ENCODE results near the gene L3MBTL4. TPM values are rescaled to one million over a fixed set of nuclear protein-coding genes. Genes with fewer than 3 reads are reported as not detected.
A peak's percentile ranks its signal among the peaks of the same experiment; 100 is the strongest.

The L3MBTL4 gene
- total and polyA plus RNA-seq, 3 experiments from 2014 or later: 0.07 to 0.18 (median 0.13) TPM

- no peaks in the 10 kb centered on the region for H3K4me1 Mint-ChIP-seq
- Histone ChIP-seq H3K27ac (ENCODE audit: low read depth, low read length) (no peak overlapping the region), H3K9me3 (ENCODE audit: low read length) (no peaks in the 10 kb centered on the region), H3K4me1 (ENCODE audit: insufficient read depth, low read length) (no peaks in the 10 kb centered on the region), H3K4me3 (ENCODE audit: low read length) (no peak overlapping the region), H3K27me3 (ENCODE audit: insufficient read depth, low read length, poor library complexity, severe bottlenecking) (no peaks in the 10 kb centered on the region), H3K36me3 (ENCODE audit: insufficient read depth, low read length) (no peaks in the 10 kb centered on the region)
- CTCF ChIA-PET: no interaction called here
- H3K36me3 Mint-ChIP-seq: no peaks in the 10 kb centered on the region
- H3K9me3 Mint-ChIP-seq: peaks cover 0 to 6% (median 0%) of the 10 kb centered on the region in 5 donors
- H3K4me3 Mint-ChIP-seq: no peak overlapping the region
- no peak overlapping the region for H3K27ac Mint-ChIP-seq
- no peak for DNase-seq
- POLR2A ChIA-PET: no interaction called here
- no peaks in the 10 kb centered on the region for H3K27me3 Mint-ChIP-seq
These were observed 166.7 kb downstream of the L3MBTL4 start for GRCh38 chr18:6248017-6248416.

GRCh38 chr18:6242004-6242403 lies 172.7 kb downstream of the L3MBTL4 start:
- Histone ChIP-seq H3K4me1 (ENCODE audit: insufficient read depth, low read length) (no peaks in the 10 kb centered on the region), H3K27me3 (ENCODE audit: insufficient read depth, low read length, poor library complexity, severe bottlenecking) (no peaks in the 10 kb centered on the region), H3K27ac (ENCODE audit: low read depth, low read length) (no peak overlapping the region), H3K36me3 (ENCODE audit: insufficient read depth, low read length) (no peaks in the 10 kb centered on the region), H3K9me3 (ENCODE audit: low read length) (no peaks in the 10 kb centered on the region), H3K4me3 (ENCODE audit: low read length) (no peak overlapping the region)
- ChIA-PET POLR2A (no interaction called here), CTCF (no interaction called here)
- Mint-ChIP-seq H3K4me3 (no peak overlapping the region), H3K27me3 (no peaks in the 10 kb centered on the region), H3K27ac (no peak overlapping the region), H3K9me3 (peaks cover 2 to 8% (median 4%) of the 10 kb centered on the region in 5 donors), H3K36me3 (no peaks in the 10 kb centered on the region), H3K4me1 (no peaks in the 10 kb centered on the region)
- no peak for DNase-seq

- Histone ChIP-seq H3K4me1 (ENCODE audit: insufficient read depth, low read length) (no peaks in the 10 kb centered on the region), H3K27ac (ENCODE audit: low read depth, low read length) (no peak overlapping the region), H3K27me3 (ENCODE audit: insufficient read depth, low read length, poor library complexity, severe bottlenecking) (no peaks in the 10 kb centered on the region), H3K4me3 (ENCODE audit: low read length) (no peak overlapping the region), H3K9me3 (ENCODE audit: low read length) (no peaks in the 10 kb centered on the region), H3K36me3 (ENCODE audit: insufficient read depth, low read length) (no peaks in the 10 kb centered on the region)
- Mint-ChIP-seq H3K4me1 (no peaks in the 10 kb centered on the region), H3K27ac (no peak overlapping the region), H3K27me3 (no peaks in the 10 kb centered on the region), H3K9me3 (peaks cover 2 to 13% (median 10%) of the 10 kb centered on the region in 5 donors), H3K4me3 (no peak overlapping the region), H3K36me3 (no peaks in the 10 kb centered on the region)
- DNase-seq: no peak
- ChIA-PET CTCF (no interaction called here), POLR2A (no interaction called here)
These were observed 175.0 kb downstream of the L3MBTL4 start for GRCh38 chr18:6239716-6240115.

- ChIA-PET CTCF (no interaction called here), POLR2A (no interaction called here)
- H3K4me3 Mint-ChIP-seq: no peak overlapping the region
- H3K27ac ChIP-seq (ENCODE audit: low read depth, low read length): no peak overlapping the region
- no peaks in the 10 kb centered on the region for H3K9me3 ChIP-seq (ENCODE audit: low read length)
- DNase-seq: no peak
- no peaks in the 10 kb centered on the region for H3K27me3 Mint-ChIP-seq
- H3K4me3 ChIP-seq (ENCODE audit: low read length): no peak overlapping the region
- no peak overlapping the region for H3K27ac Mint-ChIP-seq
- no peaks in the 10 kb centered on the region for H3K36me3 Mint-ChIP-seq
- H3K4me1 ChIP-seq (ENCODE audit: insufficient read depth, low read length): no peaks in the 10 kb centered on the region
- peaks cover 4 to 13% (median 8%) of the 10 kb centered on the region in 5 donors for H3K9me3 Mint-ChIP-seq
- no peaks in the 10 kb centered on the region for H3K36me3 ChIP-seq (ENCODE audit: insufficient read depth, low read length)
- no peaks in the 10 kb centered on the region for H3K4me1 Mint-ChIP-seq
- H3K27me3 ChIP-seq (ENCODE audit: insufficient read depth, low read length, poor library complexity, severe bottlenecking): no peaks in the 10 kb centered on the region
These were observed 178.5 kb downstream of the L3MBTL4 start for GRCh38 chr18:6236258-6236657.

GRCh38 chr18:6222271-6222670 lies 192.4 kb downstream of the L3MBTL4 start:
- Mint-ChIP-seq H3K4me3 (no peak overlapping the region), H3K36me3 (peaks cover 0 to 2% (median 0%) of the 10 kb centered on the region in 3 donors), H3K4me1 (no peaks in the 10 kb centered on the region), H3K27ac (no peak overlapping the region), H3K27me3 (no peaks in the 10 kb centered on the region), H3K9me3 (peaks cover 5 to 20% (median 15%) of the 10 kb centered on the region in 5 donors)
- Histone ChIP-seq H3K4me1 (ENCODE audit: insufficient read depth, low read length) (no peaks in the 10 kb centered on the region), H3K4me3 (ENCODE audit: low read length) (no peak overlapping the region), H3K27ac (ENCODE audit: low read depth, low read length) (no peak overlapping the region), H3K9me3 (ENCODE audit: low read length) (no peaks in the 10 kb centered on the region), H3K36me3 (ENCODE audit: insufficient read depth, low read length) (no peaks in the 10 kb centered on the region), H3K27me3 (ENCODE audit: insufficient read depth, low read length, poor library complexity, severe bottlenecking) (no peaks in the 10 kb centered on the region)
- DNase-seq: no peak
- ChIA-PET POLR2A (no interaction called here), CTCF (no interaction called here)

DNA sequence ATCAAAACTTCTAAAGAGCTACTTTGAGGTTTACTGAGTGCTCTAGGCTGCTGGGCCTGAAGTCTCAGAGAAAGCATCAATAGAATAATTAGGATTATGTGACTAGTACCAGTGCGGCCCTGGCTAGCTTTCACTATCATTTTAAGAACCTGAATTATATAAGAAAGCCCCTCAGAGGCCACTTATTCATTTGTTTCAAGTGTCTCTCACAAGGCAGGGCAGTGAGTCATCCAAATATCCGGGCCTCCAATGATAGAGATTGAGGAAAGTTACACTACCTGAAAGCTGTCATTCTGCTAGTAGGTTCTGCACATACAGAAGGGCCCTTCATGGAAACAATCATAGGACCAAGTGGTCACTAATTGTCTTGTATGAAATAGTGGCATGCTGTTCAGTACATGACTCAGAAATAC lies 193.1 kb downstream of the L3MBTL4 start:
- Histone ChIP-seq H3K9me3 (ENCODE audit: low read length) (no peaks in the 10 kb centered on the region), H3K27me3 (ENCODE audit: insufficient read depth, low read length, poor library complexity, severe bottlenecking) (no peaks in the 10 kb centered on the region), H3K36me3 (ENCODE audit: insufficient read depth, low read length) (no peaks in the 10 kb centered on the region), H3K4me3 (ENCODE audit: low read length) (no peak overlapping the region), H3K4me1 (ENCODE audit: insufficient read depth, low read length) (no peaks in the 10 kb centered on the region), H3K27ac (ENCODE audit: low read depth, low read length) (no peak overlapping the region)
- POLR2A ChIA-PET: no interaction called here
- Mint-ChIP-seq H3K27me3 (no peaks in the 10 kb centered on the region), H3K4me1 (no peaks in the 10 kb centered on the region), H3K4me3 (no peak overlapping the region), H3K9me3 (peaks cover 5 to 19% (median 15%) of the 10 kb centered on the region in 5 donors), H3K27ac (no peak overlapping the region), H3K36me3 (peaks cover 0 to 2% (median 0%) of the 10 kb centered on the region in 3 donors)
- CTCF ChIA-PET: no interaction called here
- DNase-seq: no peak

DNA sequence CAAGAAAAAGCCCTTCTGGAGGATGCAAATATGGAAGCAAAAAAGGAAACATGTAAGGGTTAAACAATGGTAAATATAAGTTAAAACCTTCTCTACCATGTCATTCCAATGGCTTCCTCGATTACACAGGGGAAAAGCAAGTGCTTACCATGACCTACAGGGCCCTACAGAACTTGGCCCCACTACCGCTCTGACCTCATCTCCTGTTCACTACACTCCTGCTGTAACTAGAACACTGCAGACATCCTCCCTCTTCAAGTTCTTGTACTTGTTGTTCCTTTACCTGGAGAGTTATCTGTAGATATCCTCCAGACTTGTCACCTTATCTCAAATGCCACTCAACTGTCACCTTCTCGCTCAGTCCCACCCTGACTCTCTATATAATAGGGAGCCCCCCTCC lies 194.6 kb downstream of the L3MBTL4 start:
- Histone ChIP-seq H3K4me1 (ENCODE audit: insufficient read depth, low read length) (no peaks in the 10 kb centered on the region), H3K27ac (ENCODE audit: low read depth, low read length) (no peak overlapping the region), H3K4me3 (ENCODE audit: low read length) (no peak overlapping the region), H3K27me3 (ENCODE audit: insufficient read depth, low read length, poor library complexity, severe bottlenecking) (no peaks in the 10 kb centered on the region), H3K36me3 (ENCODE audit: insufficient read depth, low read length) (no peaks in the 10 kb centered on the region), H3K9me3 (ENCODE audit: low read length) (no peaks in the 10 kb centered on the region)
- H3K27ac Mint-ChIP-seq: no peak overlapping the region
- POLR2A ChIA-PET: no interaction called here
- DNase-seq: no peak
- no peaks in the 10 kb centered on the region for H3K4me1 Mint-ChIP-seq
- H3K36me3 Mint-ChIP-seq: peaks cover 0 to 2% (median 0%) of the 10 kb centered on the region in 3 donors
- no peaks in the 10 kb centered on the region for H3K27me3 Mint-ChIP-seq
- CTCF ChIA-PET: no interaction called here
- peak overlapping the region in 1 of 7 donors; percentile 15 for H3K4me3 Mint-ChIP-seq
- H3K9me3 Mint-ChIP-seq: peaks cover 5 to 15% (median 10%) of the 10 kb centered on the region in 5 donors

DNA sequence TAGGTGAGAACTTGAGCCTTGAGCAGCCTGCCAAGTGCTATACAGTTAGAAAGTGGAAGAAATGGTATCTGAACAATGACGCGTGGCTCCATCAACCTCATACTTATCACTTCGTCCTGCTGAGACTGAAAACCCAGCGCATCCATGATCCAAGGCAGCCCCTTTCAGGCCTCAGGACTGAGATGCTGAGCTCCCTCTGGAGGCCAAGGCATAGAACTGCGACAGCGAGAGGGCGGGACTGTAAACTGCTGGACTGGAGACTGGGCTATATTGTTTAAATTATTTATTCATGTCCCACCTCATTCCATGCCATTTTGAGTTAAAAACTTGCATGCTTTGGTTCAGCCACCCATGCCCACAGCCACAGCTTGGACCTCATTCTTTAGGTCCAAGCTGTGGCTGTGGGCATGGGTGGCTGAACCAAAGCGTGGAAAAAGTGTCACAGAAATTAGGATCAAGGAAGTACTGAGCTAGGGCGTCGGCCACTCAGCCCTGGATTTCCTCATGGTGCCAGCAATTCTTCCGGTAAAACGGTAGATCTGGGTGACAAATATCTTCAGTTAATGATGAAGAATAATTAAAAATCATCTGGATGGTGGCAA lies 195.5 kb downstream of the L3MBTL4 start:
- H3K27ac ChIP-seq (ENCODE audit: low read depth, low read length): no peak overlapping the region
- no peaks in the 10 kb centered on the region for H3K36me3 ChIP-seq (ENCODE audit: insufficient read depth, low read length)
- H3K9me3 Mint-ChIP-seq: peaks cover 2 to 8% (median 6%) of the 10 kb centered on the region in 5 donors
- no peaks in the 10 kb centered on the region for H3K27me3 Mint-ChIP-seq
- H3K9me3 ChIP-seq (ENCODE audit: low read length): no peaks in the 10 kb centered on the region
- H3K4me3 ChIP-seq (ENCODE audit: low read length): no peak overlapping the region
- H3K4me1 ChIP-seq (ENCODE audit: insufficient read depth, low read length): no peaks in the 10 kb centered on the region
- H3K27me3 ChIP-seq (ENCODE audit: insufficient read depth, low read length, poor library complexity, severe bottlenecking): no peaks in the 10 kb centered on the region
- H3K27ac Mint-ChIP-seq: no peak overlapping the region
- ChIA-PET CTCF (no interaction called here), POLR2A (no interaction called here)
- no peak overlapping the region for H3K4me3 Mint-ChIP-seq
- DNase-seq: no peak
- H3K36me3 Mint-ChIP-seq: peaks cover 0 to 2% (median 0%) of the 10 kb centered on the region in 3 donors
- no peaks in the 10 kb centered on the region for H3K4me1 Mint-ChIP-seq

Measured in CD8-positive, alpha-beta memory T cell (primary cell).